GM18519 (cell line): ENCODE measurements around the gene GREB1L.

Source experiments
- ATAC-seq: cut with Tn5 transposase; IDR thresholded peaks from one replicate; pipeline ENCODE4 v1.9.1; 2021; ENCODE audit warnings: mild to moderate bottlenecking, moderate library complexity; ENCODE audit not compliant: unreplicated experiment, low FRiP score

Gene GREB1L

DNA sequence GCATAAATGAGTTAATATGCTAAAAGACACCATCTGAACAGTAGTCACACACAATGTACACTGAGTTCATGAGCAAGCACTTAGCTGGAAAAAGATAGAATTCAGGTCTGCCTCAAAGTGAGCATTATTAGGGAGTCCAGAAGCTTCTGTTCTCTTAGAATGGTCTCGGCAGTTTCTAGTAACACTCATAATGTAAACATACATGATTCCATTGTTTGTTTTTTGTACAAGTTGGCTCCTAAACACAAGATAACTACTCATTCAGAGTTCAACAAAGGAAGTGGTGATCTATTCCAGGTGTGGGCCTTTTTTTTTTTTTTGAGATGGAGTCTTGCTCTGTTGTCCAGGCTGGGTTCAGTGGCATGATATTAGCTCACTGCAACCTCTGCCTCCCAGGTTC is 292.3 kb downstream of the GREB1L start:
- no peak for ATAC-seq

DNA sequence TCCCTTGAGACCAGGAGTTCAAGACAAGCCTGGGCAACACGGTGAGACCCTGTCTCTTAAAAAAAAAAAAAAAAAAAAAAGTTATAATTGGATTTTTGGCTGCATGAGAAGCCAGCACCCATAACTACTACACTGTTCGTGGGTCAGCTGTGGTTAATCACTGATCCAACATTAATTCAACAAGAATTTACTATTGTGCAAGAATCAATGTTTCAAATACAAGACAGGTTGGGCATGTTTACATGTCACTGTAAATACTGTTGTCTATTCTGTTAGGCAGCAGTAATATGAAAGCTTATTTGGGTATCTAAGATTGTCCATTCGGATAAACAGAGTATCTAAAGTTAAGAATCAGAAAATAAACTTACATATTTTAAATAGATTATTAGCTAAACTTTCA is 296.2 kb downstream of the GREB1L start:
- no peak for ATAC-seq

GRCh38 chr18:21546423-21546822 is 304.4 kb downstream of the GREB1L start:
- ATAC-seq, result no peak

GRCh38 chr18:21548647-21549046 is 306.6 kb downstream of the GREB1L start:
- ATAC-seq, result no peak

- no peak for ATAC-seq
Observed at GRCh38 chr18:21550510-21550970, 308.5 kb downstream of the GREB1L start.

DNA sequence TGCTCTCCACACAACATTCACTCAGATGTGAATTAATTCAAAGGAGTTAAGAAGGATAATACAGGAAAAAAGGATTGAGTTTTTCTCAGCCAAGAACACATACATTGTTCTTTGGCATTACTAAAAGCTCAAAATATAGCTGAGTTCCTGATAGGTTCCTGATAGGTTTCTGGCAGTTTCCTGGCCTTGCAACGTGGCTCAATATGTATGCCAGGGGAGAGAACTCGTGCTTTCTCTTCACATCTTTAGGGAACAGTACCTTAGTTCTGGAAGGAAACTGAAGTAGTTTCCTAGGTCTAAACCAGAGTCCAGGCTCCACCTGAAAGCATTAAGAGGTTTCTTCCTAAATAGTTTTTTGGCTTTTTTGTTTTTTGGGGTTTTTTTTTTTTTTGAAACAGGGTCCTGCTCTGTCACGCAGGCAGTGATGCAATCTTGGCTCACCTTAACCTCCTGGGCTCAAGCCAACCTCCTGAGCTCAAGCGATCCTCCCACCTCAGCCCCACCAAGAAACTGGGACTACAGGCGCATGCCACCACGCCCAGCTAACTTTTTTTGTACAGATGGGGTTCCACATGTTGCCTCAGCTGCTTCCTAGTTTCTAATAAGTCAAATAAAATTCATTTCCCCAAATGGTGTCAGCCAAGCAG is 315.7 kb downstream of the GREB1L start:
- ATAC-seq, result no peak

- ATAC-seq, result no peak
Observed at GRCh38 chr18:21559195-21559594, 317.2 kb downstream of the GREB1L start.

GRCh38 chr18:21571772-21572171 is 329.7 kb downstream of the GREB1L start:
- no peak for ATAC-seq
